Fibroblast of lung (primary cell): ENCODE results near the gene CA4. TPM values are rescaled to one million over a fixed set of nuclear protein-coding genes. Genes with fewer than 3 reads are reported as not detected.
"Not testable (repeated sequence)": the region's sequence is repeated elsewhere in the genome, so short reads cannot be mapped to it uniquely, and the experiment has no call there.

Source experiments
- DNase-seq, 2 donors: peaks; one replicate each; pipeline versions ENCODE4 v3.0.0 to v3.0.0-alpha.2; 2010; ENCODE audit warnings: low read depth in 2 of 2
- H2AFZ ChIP-seq: 2 replicates; pipeline ENCODE4 v1.5.1; 2012; ENCODE audit warnings: low read length, control low read depth, inconsistent platforms
- H3K27ac ChIP-seq: 2 replicates; pipeline ENCODE4 v1.5.1; 2011; ENCODE audit warnings: low read length, control low read depth; ENCODE audit not compliant: insufficient read depth
- H3K27me3 ChIP-seq: 2 replicates; pipeline ENCODE4 v1.5.1; 2011; ENCODE audit warnings: mild to moderate bottlenecking, low read length; ENCODE audit not compliant: control insufficient read depth, insufficient read depth
- H3K36me3 ChIP-seq: 2 replicates; pipeline ENCODE4 v1.5.1; 2011; ENCODE audit warnings: low read length; ENCODE audit not compliant: control insufficient read depth, insufficient read depth
- H3K4me1 ChIP-seq: 2 replicates; pipeline ENCODE4 v1.5.1; 2011; ENCODE audit warnings: low read length; ENCODE audit not compliant: control insufficient read depth, insufficient read depth; ENCODE audit errors: extremely low read depth
- H3K4me2 ChIP-seq: 2 replicates; pipeline ENCODE4 v1.5.1; 2011; ENCODE audit warnings: low read length, control low read depth; ENCODE audit not compliant: insufficient read depth; ENCODE audit errors: extremely low read depth
- H3K4me3 ChIP-seq, 4 experiments: fragments of 200-600 bp in 1 of 4; sonication (generic) in 1 of 4; replicated peaks in 1 of 4; 2 replicates each; pipeline ENCODE4 v1.5.1; 2011 to 2016; ENCODE audit warnings: low read length in 4 of 4, low read depth in 3 of 4, mild to moderate bottlenecking in 3 of 4, control low read depth in 2 of 4, inconsistent platforms in 1 of 4, mixed read lengths in 1 of 4; ENCODE audit not compliant: insufficient read depth in 1 of 4; ENCODE audit errors: control extremely low read depth in 1 of 4
- H3K79me2 ChIP-seq: 2 replicates; pipeline ENCODE4 v1.5.1; 2012; ENCODE audit warnings: mild to moderate bottlenecking, low read length, inconsistent platforms; ENCODE audit not compliant: control insufficient read depth, insufficient read depth
- H3K9ac ChIP-seq: 2 replicates; pipeline ENCODE4 v1.5.1; 2011; ENCODE audit warnings: mild to moderate bottlenecking, low read length, control low read depth; ENCODE audit not compliant: insufficient read depth
- H3K9me3 ChIP-seq: 2 replicates; pipeline ENCODE4 v1.5.1; 2012; ENCODE audit warnings: low read depth, low read length; ENCODE audit not compliant: control insufficient read depth, insufficient read depth
- H4K20me1 ChIP-seq: 2 replicates; pipeline ENCODE4 v1.5.1; 2011; ENCODE audit warnings: low read length; ENCODE audit not compliant: control insufficient read depth, insufficient read depth; ENCODE audit errors: extremely low read depth
- CTCF ChIP-seq, 2 donors: IDR thresholded peaks in 1 of 2; conservative IDR thresholded peaks in 1 of 2; 1 replicate in 1 of 2; 2 replicates in 1 of 2; pipeline ENCODE4 v1.5.1; 2011 to 2012; ENCODE audit warnings: low read length in 2 of 2, control low read depth in 1 of 2, inconsistent platforms in 1 of 2, low read depth in 1 of 2, mild to moderate bottlenecking in 1 of 2
- EZH2 ChIP-seq: IDR thresholded peaks from 2 replicates; pipeline ENCODE4 v1.5.1; 2012; ENCODE audit warnings: low read length, control low read depth, mild to moderate bottlenecking; ENCODE audit errors: missing control alignments
- polyA minus RNA-seq: library from RNA; depleted of rRNA, polyadenylated mRNA; stranded (reverse); fragments of >200 nt; gene quantifications from 2 replicates; pipeline ENCODE4 v1.2.3, GENCODE V29; 2011; ENCODE audit warnings: low replicate concordance
- polyA plus RNA-seq, 2 donors: library from polyadenylated mRNA; depleted of rRNA in 1 of 2; stranded (reverse) in 1 of 2; unstranded in 1 of 2; fragments of >200 nt; gene quantifications; 2 replicates each; pipeline ENCODE4 v1.2.1, GENCODE V29; 2011 to 2012; ENCODE audit warnings: missing spikeins in 1 of 2
- total RNA-seq: library from RNA; depleted of rRNA; stranded (reverse); fragments of >200 nt; gene quantifications from 2 replicates; pipeline ENCODE4 v1.2.1, GENCODE V29; 2014

Gene CA4
- under 0.01 TPM in 1 of 2 replicates, not detected in the other for total RNA-seq
- not detected in 2 replicates for polyA plus RNA-seq
- not detected in 2 replicates for polyA plus RNA-seq (2012)
- polyA minus RNA-seq = not detected in 2 replicates

DNA sequence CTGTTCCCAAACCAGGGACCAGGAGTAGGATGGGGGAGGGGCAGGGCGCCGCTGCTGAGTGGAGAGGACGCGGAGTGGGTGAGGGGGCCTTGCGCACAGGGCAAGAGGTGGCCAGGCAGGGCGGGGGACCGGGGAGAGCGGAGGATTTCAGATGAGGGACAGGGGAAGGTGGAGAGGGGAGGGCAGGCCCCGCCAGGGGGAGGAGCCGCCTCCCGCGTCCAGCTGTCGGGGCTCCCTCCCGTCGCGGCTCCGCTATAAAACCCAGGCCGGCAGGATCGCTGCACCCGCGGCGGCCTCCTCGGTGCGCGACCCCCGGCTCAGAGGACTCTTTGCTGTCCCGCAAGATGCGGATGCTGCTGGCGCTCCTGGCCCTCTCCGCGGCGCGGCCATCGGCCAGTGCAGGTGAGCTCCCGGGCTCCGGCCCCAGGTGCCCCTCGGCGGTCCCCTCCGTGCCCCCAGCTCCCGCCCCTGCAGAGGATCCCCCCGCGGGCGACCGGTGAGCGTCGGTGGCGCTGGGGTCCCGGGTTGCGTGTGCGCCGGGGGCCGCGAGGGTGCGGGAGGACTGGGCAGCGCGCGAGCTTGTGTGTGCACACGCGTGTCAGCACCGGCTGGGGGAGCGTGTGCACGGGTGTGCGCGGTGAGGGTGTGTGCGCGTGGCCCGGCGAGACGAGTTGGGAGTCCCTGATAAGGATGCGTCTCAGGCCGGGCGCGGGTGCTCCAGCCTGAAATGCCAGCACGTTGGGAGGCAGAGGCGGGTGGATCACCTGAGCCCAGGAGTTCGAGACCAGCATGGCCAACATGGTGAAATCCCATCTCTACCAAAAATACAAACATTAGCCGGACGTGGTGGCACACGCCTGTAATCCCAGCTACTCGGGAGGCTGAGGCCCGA, at the start of gene CA4:
CA4 (plus strand) TSS at position 283 of the 892 bp plus-strand sequence; CDS start at position 345, 62 bp downstream.
- Histone ChIP-seq H3K79me2 (no peaks in the 10 kb centered on the region), H3K4me2 (peak within 1 kb of the TSS; percentile 13), H3K9me3 (no peaks in the 10 kb centered on the region), H3K4me3 (no peak within 1 kb of the TSS), H2AFZ (no peak within 1 kb of the TSS), H3K27ac (no peak within 1 kb of the TSS), H3K9ac (no peak within 1 kb of the TSS), H3K4me1 (no peaks in the 10 kb centered on the region), H3K27me3 (peaks cover 67% of the 10 kb centered on the region), H4K20me1 (no peaks in the 10 kb centered on the region), H3K36me3 (no peaks in the 10 kb centered on the region)
- DNase-seq = no peak
- no peak for TF ChIP-seq CTCF (conservative IDR thresholded peaks at IDR 0.05 in 1 of 2, IDR thresholded peaks at IDR 0.05 in 1 of 2; ENCODE audit: low read depth in 1 of 2, low read length in 2 of 2)
- TF ChIP-seq EZH2 = peak; percentile 98

DNA sequence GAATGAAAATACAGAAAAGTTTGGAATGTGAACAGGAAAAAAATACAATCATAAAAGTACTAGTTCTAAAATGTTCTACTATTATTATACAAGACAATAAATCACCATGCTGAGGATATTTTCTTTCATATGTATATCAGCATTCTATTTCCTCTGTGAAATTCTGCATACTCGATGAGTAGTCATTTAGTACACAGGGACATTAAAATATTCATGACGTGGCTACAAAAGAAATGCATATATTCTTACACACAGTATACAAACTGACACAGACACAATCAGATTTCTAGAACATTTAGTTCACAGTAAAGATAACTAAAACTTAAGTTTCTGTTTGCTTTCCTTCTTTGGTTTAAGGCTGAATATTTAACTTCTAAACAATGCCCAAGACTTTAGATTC, 49.2 kb upstream of the CA4 start:
- H3K27ac ChIP-seq, H3K9me3 ChIP-seq, H3K9ac ChIP-seq, H4K20me1 ChIP-seq, H3K4me1 ChIP-seq, H2AFZ ChIP-seq, DNase-seq, H3K36me3 ChIP-seq, H3K4me3 ChIP-seq, H3K27me3 ChIP-seq, H3K79me2 ChIP-seq, H3K4me2 ChIP-seq: not testable (repeated sequence)

DNA sequence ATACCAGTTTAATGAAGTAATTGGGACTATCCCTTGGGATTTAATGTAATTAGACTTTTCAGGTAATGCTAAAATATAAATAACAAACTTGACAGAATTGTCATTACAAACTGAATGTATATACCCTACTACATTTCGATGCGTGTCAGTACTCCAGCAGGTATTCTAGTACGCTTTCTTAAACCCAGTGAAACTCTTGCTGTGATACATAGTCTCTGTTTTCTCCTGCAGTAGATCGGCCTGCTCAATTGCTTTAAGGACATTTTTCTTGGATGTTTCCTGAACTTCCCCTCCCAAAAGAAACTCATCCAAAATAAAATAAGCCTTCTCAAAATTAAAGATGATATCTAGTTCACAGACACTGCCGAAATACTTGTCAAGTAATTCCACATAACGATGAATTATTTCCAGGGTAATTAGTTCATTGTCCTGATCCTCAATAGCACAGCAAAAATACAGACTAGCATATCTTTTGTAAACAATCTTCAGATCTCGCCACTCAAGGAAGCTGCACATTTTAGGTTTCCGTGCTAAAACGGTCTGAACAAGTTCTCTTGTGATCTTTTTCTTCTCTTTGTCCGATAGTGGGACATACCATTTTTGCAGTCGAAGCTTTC, 47.6 kb upstream of the CA4 start:
- not testable (repeated sequence) for H3K27me3 ChIP-seq, H3K9me3 ChIP-seq, H3K79me2 ChIP-seq, H3K4me1 ChIP-seq, H3K9ac ChIP-seq, H3K36me3 ChIP-seq, H4K20me1 ChIP-seq, DNase-seq
- Histone ChIP-seq H2AFZ (peak overlapping the region; percentile 55), H3K4me3 (peak overlapping the region in 2 of 4 experiments; percentile 27 to 31), H3K27ac (peak overlapping the region; percentile 54), H3K4me2 (peak overlapping the region; percentile 58)
